HCT116 (cell line): Measurements from ENCODE around the gene SCARF2.

ENCODE experiments used
- JUND ChIP-seq: IDR thresholded peaks from 2 replicates; pipeline ENCODE4 v1.6.1; 2012
- TCF7L2 ChIP-seq: IDR thresholded peaks from 2 replicates; pipeline ENCODE4 v1.7.0; 2011; ENCODE audit warnings: borderline replicate concordance, inconsistent platforms; ENCODE audit not compliant: insufficient read depth, insufficient read length; ENCODE audit errors: extremely low read depth

DNA sequence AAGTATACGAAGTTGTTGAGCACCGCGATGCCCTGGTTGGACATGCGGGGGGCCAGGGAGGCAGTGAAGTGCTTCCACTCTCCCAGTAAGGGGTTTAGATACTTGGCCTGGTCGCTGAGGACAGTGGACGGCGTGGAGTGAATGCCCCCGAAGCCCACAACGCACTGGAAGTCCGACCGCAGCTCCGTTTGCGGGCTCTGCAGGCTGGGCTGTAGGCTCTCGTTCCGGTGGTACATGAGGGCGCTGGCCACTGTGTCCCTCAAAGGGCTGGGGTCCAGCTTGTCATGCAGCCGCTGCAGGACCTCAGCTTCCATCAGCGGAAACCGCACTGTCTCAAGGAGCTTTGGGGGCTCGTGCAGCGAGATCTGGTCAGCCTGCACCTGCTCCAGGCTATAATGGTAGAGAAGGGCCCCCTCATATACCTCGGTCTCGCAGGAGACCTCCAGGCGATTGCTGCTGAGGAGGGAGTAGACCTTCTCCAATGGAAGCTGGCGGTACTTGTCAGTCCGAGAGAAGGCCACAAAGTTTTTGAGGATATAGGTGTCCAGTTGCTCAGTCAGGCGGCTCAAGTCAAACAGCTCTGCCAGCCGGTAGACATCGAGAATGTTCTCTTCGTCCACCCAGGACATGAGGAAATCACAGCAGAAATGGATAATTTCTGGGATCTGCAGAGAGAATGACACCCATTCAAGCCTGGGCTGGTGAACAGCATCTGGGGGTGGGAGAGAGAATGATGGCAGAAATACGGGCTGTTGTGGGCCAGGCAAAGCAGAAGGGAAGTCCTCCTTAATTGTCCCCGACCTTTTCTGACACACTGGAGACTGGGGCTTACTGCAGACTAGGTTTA is 27.5 kb upstream of the SCARF2 start:
- no peak for TF ChIP-seq JUND
- no peak for TF ChIP-seq TCF7L2
